ENCODE results near the gene WDR83. TPM values are rescaled to one million over a fixed set of nuclear protein-coding genes. Genes with fewer than 3 reads are reported as not detected.

Gene WDR83
- total and polyA plus RNA-seq, 4 donors, result 7.9 to 15.8 (median 11.8) TPM

DNA sequence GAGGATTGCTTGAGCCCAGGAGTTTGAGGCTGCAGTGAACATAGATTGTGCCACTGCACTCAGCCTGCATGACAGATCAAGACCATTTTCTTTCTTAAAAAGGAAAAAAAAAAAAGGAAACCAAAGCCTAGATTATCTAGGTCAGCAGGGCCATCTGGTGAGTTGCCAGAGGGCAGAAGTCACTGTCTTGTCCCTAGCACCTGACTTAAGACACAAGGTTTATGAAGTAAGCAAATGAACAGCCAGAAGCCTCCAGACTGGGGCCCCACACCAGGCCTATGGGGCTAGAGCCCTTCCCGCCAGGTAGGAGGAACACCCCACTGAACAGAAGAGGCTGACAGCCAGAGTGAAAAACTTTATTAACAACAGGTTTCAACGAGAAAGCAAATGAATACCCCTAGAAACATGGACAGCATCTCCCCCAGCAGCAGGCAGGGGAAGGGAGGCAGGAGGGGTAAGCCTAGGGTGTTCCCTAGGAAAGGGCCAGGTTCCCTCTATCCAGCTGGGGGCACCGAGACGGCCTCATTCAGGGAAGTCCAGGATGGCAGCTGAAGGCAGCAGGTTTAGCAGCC lies 1.2 kb downstream of the WDR83 start:
- Histone ChIP-seq H3K9ac (ENCODE audit: insufficient read depth in 1 of 2, low read length in 2 of 2) (no peak overlapping the region), H3K9me3 (ENCODE audit: control insufficient read depth in 4 of 4, insufficient read depth in 3 of 4, low read length in 3 of 4) (no peaks in the 10 kb centered on the region), H3K4me1 (ENCODE audit: control insufficient read depth in 5 of 5, insufficient read depth in 5 of 5, low read length in 5 of 5) (peaks cover 0 to 33% (median 16%) of the 10 kb centered on the region in 5 donors), H3K27ac (ENCODE audit: low read depth in 1 of 2, low read length in 1 of 2) (no peak overlapping the region), H3K36me3 (ENCODE audit: control insufficient read depth in 4 of 4, insufficient read depth in 4 of 4, low read length in 4 of 4) (peaks cover 0 to 19% (median 12%) of the 10 kb centered on the region in 4 donors), H3K4me3 (no peak overlapping the region), H3K27me3 (ENCODE audit: control insufficient read depth in 3 of 3, insufficient read depth in 3 of 3, low read length in 2 of 3) (no peaks in the 10 kb centered on the region)
- WGBS, 2 donors, result 77 to 84% methylated on average over 4 of the region's 4 CpGs
- TF ChIP-seq, protein P1, sequence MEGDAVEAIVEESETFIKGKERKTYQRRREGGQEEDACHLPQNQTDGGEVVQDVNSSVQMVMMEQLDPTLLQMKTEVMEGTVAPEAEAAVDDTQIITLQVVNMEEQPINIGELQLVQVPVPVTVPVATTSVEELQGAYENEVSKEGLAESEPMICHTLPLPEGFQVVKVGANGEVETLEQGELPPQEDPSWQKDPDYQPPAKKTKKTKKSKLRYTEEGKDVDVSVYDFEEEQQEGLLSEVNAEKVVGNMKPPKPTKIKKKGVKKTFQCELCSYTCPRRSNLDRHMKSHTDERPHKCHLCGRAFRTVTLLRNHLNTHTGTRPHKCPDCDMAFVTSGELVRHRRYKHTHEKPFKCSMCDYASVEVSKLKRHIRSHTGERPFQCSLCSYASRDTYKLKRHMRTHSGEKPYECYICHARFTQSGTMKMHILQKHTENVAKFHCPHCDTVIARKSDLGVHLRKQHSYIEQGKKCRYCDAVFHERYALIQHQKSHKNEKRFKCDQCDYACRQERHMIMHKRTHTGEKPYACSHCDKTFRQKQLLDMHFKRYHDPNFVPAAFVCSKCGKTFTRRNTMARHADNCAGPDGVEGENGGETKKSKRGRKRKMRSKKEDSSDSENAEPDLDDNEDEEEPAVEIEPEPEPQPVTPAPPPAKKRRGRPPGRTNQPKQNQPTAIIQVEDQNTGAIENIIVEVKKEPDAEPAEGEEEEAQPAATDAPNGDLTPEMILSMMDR (IDR thresholded peaks at IDR 0.05; ENCODE audit: control extremely low read depth, extremely low read depth), result no peak
- ATAC-seq (ENCODE audit: insufficient read depth, low FRiP score), result no peak
- no peak for DNase-seq

DNA sequence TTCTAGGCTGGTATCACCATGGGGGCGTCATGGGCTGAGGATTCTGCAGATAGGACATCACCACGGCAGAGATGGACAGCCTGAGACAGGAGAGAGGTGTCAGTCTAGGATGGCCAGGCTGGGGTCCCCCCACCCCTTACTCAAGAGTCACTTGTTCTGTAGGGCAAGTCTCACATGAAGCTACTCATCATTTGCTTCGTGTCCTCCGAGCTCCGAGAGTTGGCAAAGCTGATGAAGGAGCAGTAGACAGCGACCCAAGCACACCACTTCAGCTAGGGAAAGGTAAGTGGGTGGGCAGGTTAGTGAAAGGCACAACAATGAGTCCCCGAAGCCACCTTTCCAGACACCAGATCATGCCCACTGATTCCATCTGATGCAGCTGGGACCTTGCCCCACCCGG lies 1.7 kb downstream of the WDR83 start:
- ATAC-seq (ENCODE audit: insufficient read depth, low FRiP score), result no peak
- H3K9me3 ChIP-seq (ENCODE audit: control insufficient read depth in 4 of 4, insufficient read depth in 3 of 4, low read length in 3 of 4), result no peaks in the 10 kb centered on the region
- H3K27me3 ChIP-seq (ENCODE audit: control insufficient read depth in 3 of 3, insufficient read depth in 3 of 3, low read length in 2 of 3), result no peaks in the 10 kb centered on the region
- DNase-seq, result no peak
- TF ChIP-seq, protein P1 (IDR thresholded peaks at IDR 0.05; ENCODE audit: control extremely low read depth, extremely low read depth), result no peak
- peaks cover 0 to 18% (median 12%) of the 10 kb centered on the region in 4 donors for H3K36me3 ChIP-seq (ENCODE audit: control insufficient read depth in 4 of 4, insufficient read depth in 4 of 4, low read length in 4 of 4)
- H3K4me1 ChIP-seq (ENCODE audit: control insufficient read depth in 5 of 5, insufficient read depth in 5 of 5, low read length in 5 of 5), result peaks cover 0 to 33% (median 16%) of the 10 kb centered on the region in 5 donors
- WGBS, 2 donors, result 72 to 87% methylated on average over 8 of the region's 8 CpGs
- peak overlapping the region; percentile 96 for H3K4me3 ChIP-seq
- peak overlapping the region in 1 of 2 donors; percentile 92 for H3K27ac ChIP-seq (ENCODE audit: low read depth in 1 of 2, low read length in 1 of 2)
- H3K9ac ChIP-seq (ENCODE audit: insufficient read depth in 1 of 2, low read length in 2 of 2), result peak overlapping the region; percentile 79 to 82

DNA sequence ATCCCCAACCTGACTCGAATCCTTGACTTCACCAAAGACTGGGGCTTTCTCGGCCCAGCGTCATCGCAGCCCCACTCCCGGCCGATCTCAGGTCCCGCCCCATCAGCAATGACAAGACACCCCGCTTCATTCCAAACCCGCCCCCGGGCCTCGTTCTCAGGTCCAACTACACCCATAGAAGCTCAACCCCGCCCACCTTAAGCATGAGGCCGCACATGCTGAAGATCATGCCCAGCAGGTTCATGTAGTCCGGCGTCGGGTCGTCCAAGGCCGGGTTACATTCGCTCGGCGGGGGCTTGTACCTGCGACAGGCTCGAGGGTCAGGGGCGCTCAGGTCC lies 2.3 kb downstream of the WDR83 start:
- 1% methylated on average over 24 of the region's 24 CpGs for WGBS, 2 donors
- peaks cover 0 to 33% (median 16%) of the 10 kb centered on the region in 5 donors for H3K4me1 ChIP-seq (ENCODE audit: control insufficient read depth in 5 of 5, insufficient read depth in 5 of 5, low read length in 5 of 5)

More for the DNA sequence above, 2.3 kb downstream of the WDR83 start:
- H3K9ac ChIP-seq (ENCODE audit: insufficient read depth in 1 of 2, low read length in 2 of 2), result peak overlapping the region; percentile 79 to 82
- peak overlapping the region; percentile 92 to 98 for H3K27ac ChIP-seq (ENCODE audit: low read depth in 1 of 2, low read length in 1 of 2)
- peak; percentile 41 to 52 (median 48) for DNase-seq
- no peaks in the 10 kb centered on the region for H3K9me3 ChIP-seq (ENCODE audit: control insufficient read depth in 4 of 4, insufficient read depth in 3 of 4, low read length in 3 of 4)
- peak overlapping the region; percentile 96 for H3K4me3 ChIP-seq
- TF ChIP-seq, protein P1 (IDR thresholded peaks at IDR 0.05; ENCODE audit: control extremely low read depth, extremely low read depth), result no peak
- peak; percentile 7 for ATAC-seq (ENCODE audit: insufficient read depth, low FRiP score)
- H3K27me3 ChIP-seq (ENCODE audit: control insufficient read depth in 3 of 3, insufficient read depth in 3 of 3, low read length in 2 of 3), result no peaks in the 10 kb centered on the region
- peaks cover 0 to 18% (median 10%) of the 10 kb centered on the region in 4 donors for H3K36me3 ChIP-seq (ENCODE audit: control insufficient read depth in 4 of 4, insufficient read depth in 4 of 4, low read length in 4 of 4)
